Right atrium auricular region (tissue), 2 donors: ENCODE measurements around the gene RADX. TPM values are rescaled to one million over a fixed set of nuclear protein-coding genes. Genes with fewer than 3 reads are reported as not detected.

ENCODE experiments used
- DNase-seq: peaks from one replicate; pipeline ENCODE4 v3.0.0-alpha.2; 2019; ENCODE audit warnings: low spot score
- H3K27ac ChIP-seq, 2 donors: fragments of 200-600 bp; sonication (generic); 1 replicate in 1 of 2; 2 replicates in 1 of 2; pipeline ENCODE4 v1.5.1; 2016 to 2019
- H3K27me3 ChIP-seq, 2 donors: fragments of 200-600 bp; sonication (generic); one replicate each; pipeline versions ENCODE4 v1.5.1 to v1.6.0; 2017 to 2019
- H3K36me3 ChIP-seq: fragments of 200-600 bp; sonication (generic); one replicate; pipeline ENCODE4 v1.5.1; 2016
- H3K4me1 ChIP-seq, 2 donors: fragments of 200-600 bp; sonication (generic); one replicate each; pipeline versions ENCODE4 v1.5.1 to v1.6.0; 2017 to 2019
- H3K4me3 ChIP-seq, 2 donors: fragments of 200-600 bp; sonication (generic); 1 replicate in 1 of 2; 2 replicates in 1 of 2; pipeline ENCODE4 v1.5.1; 2017 to 2019; ENCODE audit warnings: mild to moderate bottlenecking in 1 of 2, moderate library complexity in 1 of 2
- H3K9me3 ChIP-seq, 2 donors: fragments of 200-600 bp; sonication (generic); one replicate each; pipeline ENCODE4 v1.5.1; 2019
- total RNA-seq, 2 donors: library from RNA; depleted of rRNA; stranded (reverse); fragments of >200 nt; gene quantifications; one replicate each; pipeline ENCODE4 v1.1.0, GENCODE V29; 2016
- TF ChIP-seq, protein P1 (sequence below), 2 donors: fragments of 200-600 bp; sonication (generic); IDR thresholded peaks; one replicate each; pipeline ENCODE4 v1.5.1; 2019; ENCODE audit warnings: antibody characterized with exemption in 2 of 2

Gene RADX, protein sequence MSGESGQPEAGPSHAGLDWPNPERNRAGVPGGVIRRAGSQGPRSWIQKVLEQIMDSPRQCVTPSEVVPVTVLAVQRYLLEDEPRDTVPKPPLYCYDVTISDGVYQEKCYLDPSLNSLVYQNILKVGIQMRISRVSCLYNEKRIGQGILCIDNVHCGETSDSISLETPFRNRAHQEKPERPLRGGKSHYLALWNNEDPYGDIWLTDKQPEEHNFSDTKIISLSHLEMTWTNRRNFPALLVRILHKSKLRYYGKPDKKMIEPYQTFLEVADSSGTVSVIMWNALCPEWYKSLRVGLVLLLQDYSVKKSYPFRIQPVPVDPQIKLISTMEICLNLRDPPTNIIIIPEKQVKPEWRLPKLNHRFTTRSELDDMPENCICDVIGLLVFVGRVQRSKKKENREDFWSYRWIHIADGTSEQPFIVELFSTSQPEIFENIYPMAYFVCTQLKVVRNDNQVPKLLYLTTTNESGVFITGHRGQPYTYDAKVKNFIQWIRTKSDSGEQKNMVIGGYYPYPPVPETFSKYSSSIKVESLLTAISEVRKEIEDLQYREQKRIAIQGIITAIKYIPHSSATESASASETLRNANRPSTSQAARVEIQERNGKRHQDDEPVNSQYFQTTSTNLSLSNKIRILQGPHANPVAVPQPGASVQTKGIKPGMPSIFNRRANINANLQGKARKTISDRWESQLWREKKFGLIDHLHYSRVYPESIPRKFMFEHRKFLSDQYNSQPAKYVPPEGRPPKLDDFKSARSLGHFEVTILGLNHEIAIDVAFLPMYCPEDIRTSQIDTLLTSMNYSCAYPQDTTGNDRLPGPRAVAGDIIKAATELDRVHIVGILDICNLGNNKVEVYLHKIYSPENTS
- total RNA-seq = 1 to 10 TPM in 1 of 2 donors, under 1 TPM in 1; 0.67 to 1.8 TPM

DNA sequence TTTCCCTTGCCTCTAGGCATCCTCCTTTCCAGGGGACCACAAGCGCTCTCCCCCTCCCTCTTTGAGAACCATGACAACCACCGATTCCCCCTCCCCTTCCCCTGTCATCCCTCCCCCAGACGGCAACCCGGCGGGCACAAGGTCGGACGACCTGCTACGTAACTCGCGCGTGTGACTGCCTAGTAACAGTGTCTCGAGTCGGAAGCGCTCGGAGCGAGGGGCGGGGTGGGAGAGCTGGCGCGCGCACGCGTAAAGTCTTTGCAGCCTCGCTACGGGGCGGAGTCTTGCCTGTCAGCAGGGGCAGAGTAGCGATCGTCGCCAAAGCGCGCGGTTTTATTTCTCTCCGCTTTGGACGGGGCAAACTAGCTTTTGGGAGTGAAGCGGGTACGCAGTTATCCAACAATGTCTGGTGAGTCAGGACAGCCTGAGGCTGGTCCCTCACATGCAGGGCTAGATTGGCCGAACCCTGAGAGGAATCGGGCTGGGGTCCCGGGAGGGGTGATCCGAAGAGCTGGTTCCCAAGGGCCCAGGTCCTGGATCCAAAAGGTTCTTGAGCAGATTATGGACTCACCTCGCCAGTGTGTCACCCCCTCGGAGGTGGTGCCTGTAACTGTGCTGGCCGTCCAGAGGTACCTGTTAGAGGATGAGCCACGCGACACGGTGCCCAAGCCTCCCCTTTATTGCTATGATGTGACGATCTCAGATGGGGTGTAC lies at the start of gene RADX:
TSS of gene RADX (plus strand) at position 300 of the 714 bp plus-strand sequence. CDS start at position 403, 103 bp downstream.
- Histone ChIP-seq H3K4me1 (no peaks in the 10 kb centered on the region), H3K27me3 (no peaks in the 10 kb centered on the region), H3K27ac (peak within 1 kb of the TSS in 1 of 2 donors; percentile 30), H3K4me3 (peak within 1 kb of the TSS; percentile 33 to 50), H3K9me3 (no peaks in the 10 kb centered on the region), H3K36me3 (no peaks in the 10 kb centered on the region)
- DNase-seq = peak; percentile 82
- TF ChIP-seq, protein P1, sequence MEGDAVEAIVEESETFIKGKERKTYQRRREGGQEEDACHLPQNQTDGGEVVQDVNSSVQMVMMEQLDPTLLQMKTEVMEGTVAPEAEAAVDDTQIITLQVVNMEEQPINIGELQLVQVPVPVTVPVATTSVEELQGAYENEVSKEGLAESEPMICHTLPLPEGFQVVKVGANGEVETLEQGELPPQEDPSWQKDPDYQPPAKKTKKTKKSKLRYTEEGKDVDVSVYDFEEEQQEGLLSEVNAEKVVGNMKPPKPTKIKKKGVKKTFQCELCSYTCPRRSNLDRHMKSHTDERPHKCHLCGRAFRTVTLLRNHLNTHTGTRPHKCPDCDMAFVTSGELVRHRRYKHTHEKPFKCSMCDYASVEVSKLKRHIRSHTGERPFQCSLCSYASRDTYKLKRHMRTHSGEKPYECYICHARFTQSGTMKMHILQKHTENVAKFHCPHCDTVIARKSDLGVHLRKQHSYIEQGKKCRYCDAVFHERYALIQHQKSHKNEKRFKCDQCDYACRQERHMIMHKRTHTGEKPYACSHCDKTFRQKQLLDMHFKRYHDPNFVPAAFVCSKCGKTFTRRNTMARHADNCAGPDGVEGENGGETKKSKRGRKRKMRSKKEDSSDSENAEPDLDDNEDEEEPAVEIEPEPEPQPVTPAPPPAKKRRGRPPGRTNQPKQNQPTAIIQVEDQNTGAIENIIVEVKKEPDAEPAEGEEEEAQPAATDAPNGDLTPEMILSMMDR (IDR thresholded peaks at IDR 0.05) = no peak

DNA sequence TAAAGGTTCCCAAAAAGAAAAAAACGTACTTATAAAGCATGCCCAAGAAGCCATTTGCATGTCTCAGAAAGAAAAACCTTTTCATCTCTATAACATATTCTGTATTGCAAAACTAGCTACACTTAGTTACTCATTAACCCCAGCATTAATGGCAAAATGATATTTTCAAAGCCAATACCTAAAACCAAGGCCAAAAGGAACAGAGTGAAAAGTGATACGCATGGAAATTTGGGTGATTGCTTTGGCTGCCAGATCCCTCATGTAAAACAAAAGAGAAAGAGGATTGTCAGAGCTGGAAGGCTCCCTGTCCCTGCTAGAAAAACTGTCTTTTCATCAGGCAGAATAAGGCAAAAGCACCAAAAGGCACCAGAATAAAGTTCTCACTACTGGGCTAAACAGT lies 46.8 kb upstream of the RADX start:
- TF ChIP-seq, protein P1 (IDR thresholded peaks at IDR 0.05) = no peak
- no peak overlapping the region for H3K4me3 ChIP-seq
- H3K36me3 ChIP-seq = no peaks in the 10 kb centered on the region

DNA sequence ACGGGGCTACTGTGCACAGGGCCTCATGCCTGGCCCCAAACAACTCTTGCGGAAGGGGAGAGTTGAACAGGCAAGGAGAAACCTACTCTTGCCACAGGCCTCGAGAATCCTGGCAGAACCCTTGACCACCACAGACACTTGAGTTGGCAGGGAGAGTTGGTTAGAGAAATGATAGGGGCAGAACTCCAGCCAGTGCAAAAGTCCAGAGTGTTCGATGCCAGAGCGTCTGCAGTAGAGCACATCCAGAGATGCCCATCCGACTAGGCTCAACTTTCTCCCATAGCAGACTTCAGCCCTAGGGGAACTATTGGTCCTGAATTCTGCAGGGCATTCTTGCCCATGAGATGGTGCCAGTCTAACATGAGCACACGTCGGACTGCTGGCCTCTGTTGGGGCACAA lies 45.4 kb upstream of the RADX start:
- TF ChIP-seq, protein P1 (IDR thresholded peaks at IDR 0.05) = no peak
- no peak for DNase-seq
- Histone ChIP-seq H3K4me3 (no peak overlapping the region), H3K4me1 (no peaks in the 10 kb centered on the region), H3K27ac (no peak overlapping the region), H3K9me3 (no peaks in the 10 kb centered on the region), H3K36me3 (no peaks in the 10 kb centered on the region), H3K27me3 (no peaks in the 10 kb centered on the region)

More for the DNA sequence above, 46.8 kb upstream of the RADX start:
- DNase-seq = no peak
- Histone ChIP-seq H3K4me1 (no peaks in the 10 kb centered on the region), H3K9me3 (no peaks in the 10 kb centered on the region), H3K27me3 (no peaks in the 10 kb centered on the region), H3K27ac (no peak overlapping the region)

DNA sequence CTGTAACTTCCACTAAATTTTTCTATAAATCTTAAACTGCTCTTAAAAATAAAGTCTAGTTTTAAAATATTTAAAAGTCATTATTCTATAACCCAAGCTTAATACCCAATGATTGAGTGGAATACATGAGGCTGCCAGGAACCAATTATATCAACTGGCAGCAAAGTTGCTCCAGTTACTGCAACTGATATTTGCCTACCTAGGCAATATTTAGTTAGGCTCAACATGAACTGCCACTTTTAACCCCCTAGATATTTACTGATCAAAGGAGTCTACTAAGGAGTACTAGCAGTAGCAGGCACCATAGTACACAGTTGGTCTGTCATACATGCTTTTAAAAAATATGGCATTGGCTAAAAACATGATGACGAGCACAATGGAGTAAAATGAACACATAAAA lies 29.9 kb upstream of the RADX start:
- H3K36me3 ChIP-seq = no peaks in the 10 kb centered on the region
- no peaks in the 10 kb centered on the region for H3K4me1 ChIP-seq
- TF ChIP-seq, protein P1 (IDR thresholded peaks at IDR 0.05) = no peak
- peaks cover 4 to 27% of the 10 kb centered on the region in 2 donors for H3K9me3 ChIP-seq
- H3K27me3 ChIP-seq = no peaks in the 10 kb centered on the region
- no peak overlapping the region for H3K27ac ChIP-seq
- DNase-seq = no peak
- no peak overlapping the region for H3K4me3 ChIP-seq

DNA sequence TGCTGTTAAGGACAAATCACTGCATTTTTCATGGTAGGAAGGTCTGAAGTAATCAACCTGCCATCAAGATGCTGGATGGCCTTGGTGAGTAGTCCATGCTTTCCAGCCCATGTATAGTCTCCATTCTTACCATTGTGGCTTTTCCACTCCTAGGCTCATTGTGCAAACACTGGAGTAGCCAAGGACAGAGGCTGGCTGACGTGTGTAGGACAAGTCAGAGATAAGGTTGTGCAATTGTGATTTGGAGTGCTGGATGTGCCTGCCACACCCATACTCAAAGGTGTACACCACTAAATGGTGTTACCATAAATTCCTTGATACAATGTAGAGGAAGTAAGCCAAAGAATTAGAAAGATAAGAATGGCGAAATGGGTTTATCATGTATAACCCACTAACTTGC lies 26.3 kb upstream of the RADX start:
- H3K4me3 ChIP-seq = no peak overlapping the region
- H3K4me1 ChIP-seq = no peaks in the 10 kb centered on the region
- no peak for DNase-seq
- H3K27me3 ChIP-seq = no peaks in the 10 kb centered on the region
- no peak overlapping the region for H3K27ac ChIP-seq
- TF ChIP-seq, protein P1 (IDR thresholded peaks at IDR 0.05) = no peak
- H3K9me3 ChIP-seq = no peaks in the 10 kb centered on the region
- no peaks in the 10 kb centered on the region for H3K36me3 ChIP-seq
